SH-SY5Y (cell line): ENCODE measurements around the gene ULK4.

ENCODE experiments used
- GATA2 ChIP-seq: IDR thresholded peaks from 2 replicates; pipeline ENCODE4 v1.6.1; 2011; ENCODE audit warnings: mild to moderate bottlenecking, low read depth, low read length
- GATA3 ChIP-seq: IDR thresholded peaks from 2 replicates; pipeline ENCODE4 v1.6.1; 2011; ENCODE audit warnings: low read depth, mild to moderate bottlenecking, low read length, moderate library complexity

DNA sequence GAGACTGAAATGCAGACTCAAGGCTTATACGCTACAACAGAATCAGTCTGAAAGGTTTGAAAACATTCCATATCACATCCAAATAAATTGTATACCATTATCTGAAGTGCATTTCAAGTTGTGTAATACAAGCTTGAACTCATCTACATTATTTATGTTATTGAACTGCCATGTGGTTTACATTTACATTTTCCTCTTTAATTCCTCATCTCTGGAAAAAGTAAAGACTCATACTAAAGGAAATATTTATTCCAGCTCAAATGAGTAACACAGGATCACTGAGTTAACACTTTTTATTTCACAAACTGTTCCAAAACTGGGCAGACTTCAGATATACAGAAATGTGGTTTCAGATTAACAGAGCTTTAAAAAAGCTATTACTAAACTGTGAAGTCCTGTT lies 282.5 kb downstream of the ULK4 start:
- TF ChIP-seq GATA3: no peak
- TF ChIP-seq GATA2: no peak
